ENCODE data around the gene NGEF. TPM values are rescaled to one million over a fixed set of nuclear protein-coding genes. Genes with fewer than 3 reads are reported as not detected.

The NGEF gene
- total RNA-seq, 1 experiment from 2014 or later = 5.4 TPM

- TF ChIP-seq EMX1 (CRISPR knock-in tag; IDR thresholded peaks at IDR 0.05) (no peak), IRF2 (CRISPR knock-in tag; IDR thresholded peaks at IDR 0.05; ENCODE audit: borderline replicate concordance, low read depth) (no peak), SOX15 (CRISPR knock-in tag; IDR thresholded peaks at IDR 0.05) (no peak)
Observed at GRCh38 chr2:233005096-233005495, 8.0 kb downstream of the NGEF start (continued).

GRCh38 chr2:233003658-233004555 is 9.1 kb downstream of the NGEF start:
- no peak overlapping the region for H3K4me3 Mint-ChIP-seq
- H3K27ac Mint-ChIP-seq = no peak overlapping the region
- no peaks in the 10 kb centered on the region for H3K9me3 Mint-ChIP-seq
- POLR2A ChIA-PET = no interaction called here
- ATAC-seq (no peak), DNase-seq (ENCODE audit: low spot score) (no peak)
- peaks cover 2% of the 10 kb centered on the region; the same call in 1 of the 2 replicates for H3K27me3 Mint-ChIP-seq (ENCODE audit: low read depth)
- CTCF ChIA-PET = interaction anchor here (1.1 kb wide), 1 partner anchor 25 kb away, joined by 4 read pairs; no protein-coding TSS in a partner anchor
- no peaks in the 10 kb centered on the region for H3K36me3 Mint-ChIP-seq
- TF ChIP-seq CREB1 (CRISPR knock-in tag; IDR thresholded peaks at IDR 0.05) (no peak), NFE2L1 (CRISPR knock-in tag; IDR thresholded peaks at IDR 0.05) (no peak), GTF2I (CRISPR knock-in tag; conservative IDR thresholded peaks at IDR 0.05) (no peak), ZNF532 (CRISPR knock-in tag; IDR thresholded peaks at IDR 0.05; ENCODE audit: borderline replicate concordance) (no peak), ZNF396 (CRISPR knock-in tag; IDR thresholded peaks at IDR 0.05; ENCODE audit: borderline replicate concordance) (no peak), PRDM15 (CRISPR knock-in tag; IDR thresholded peaks at IDR 0.05) (no peak), TEAD1 (CRISPR knock-in tag; IDR thresholded peaks at IDR 0.05) (no peak), TP53 (CRISPR knock-in tag; IDR thresholded peaks at IDR 0.05) (no peak), KAT7 (CRISPR knock-in tag; IDR thresholded peaks at IDR 0.05; ENCODE audit: borderline replicate concordance) (no peak), USF1 (CRISPR knock-in tag; IDR thresholded peaks at IDR 0.05) (no peak), ELF4 (CRISPR knock-in tag; IDR thresholded peaks at IDR 0.05; ENCODE audit: low read depth) (no peak)
- H3K4me1 Mint-ChIP-seq = no peaks in the 10 kb centered on the region
